EL (cell line): ENCODE data around the gene ERC2.
A peak's percentile ranks its signal among the peaks of the same experiment; 100 is the strongest.

ENCODE experiments used
- DNase-seq: peaks from one replicate; pipeline ENCODE4 v3.0.0-alpha.2; 2016

Gene ERC2

DNA sequence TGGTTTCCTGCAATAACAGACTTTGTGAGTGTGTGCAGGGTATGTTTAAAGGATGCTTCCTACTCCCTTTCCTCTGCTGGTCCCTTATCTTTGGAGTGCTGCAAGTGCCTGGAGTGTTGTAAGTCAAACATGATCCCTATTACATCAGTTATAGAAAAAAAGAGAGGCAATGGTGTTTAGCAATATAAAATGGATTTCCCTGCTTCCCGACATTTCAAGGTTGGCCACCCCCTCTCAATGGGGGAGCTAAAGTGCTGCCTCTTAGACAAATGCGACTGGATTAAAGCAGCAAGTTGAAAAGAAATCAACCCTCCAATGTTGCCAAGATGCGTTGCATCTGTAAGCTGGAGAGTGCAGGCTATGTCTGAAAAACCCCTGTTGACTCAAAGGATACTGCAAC, 778.1 kb downstream of the ERC2 start:
- DNase-seq = no peak

DNA sequence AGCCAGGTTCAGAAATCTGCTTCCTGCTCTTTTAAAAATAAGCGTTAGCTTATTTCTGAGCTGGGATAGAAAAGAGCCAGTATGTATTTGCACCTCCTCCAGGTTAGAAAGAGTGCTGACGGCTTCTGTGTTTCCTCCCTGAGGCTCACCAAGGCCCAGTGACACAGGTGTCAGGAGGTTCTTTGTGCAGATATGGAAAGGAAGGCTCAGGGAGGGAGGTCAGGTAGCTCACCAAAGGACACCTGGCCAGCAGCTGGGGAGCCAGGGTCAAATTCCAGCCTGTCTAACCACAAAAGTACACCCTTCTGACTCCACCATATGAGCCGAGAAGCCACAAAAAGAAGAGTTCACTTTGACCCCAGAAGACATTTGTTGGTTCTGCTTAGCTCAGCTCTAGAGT, 780.1 kb downstream of the ERC2 start:
- no peak for DNase-seq

DNA sequence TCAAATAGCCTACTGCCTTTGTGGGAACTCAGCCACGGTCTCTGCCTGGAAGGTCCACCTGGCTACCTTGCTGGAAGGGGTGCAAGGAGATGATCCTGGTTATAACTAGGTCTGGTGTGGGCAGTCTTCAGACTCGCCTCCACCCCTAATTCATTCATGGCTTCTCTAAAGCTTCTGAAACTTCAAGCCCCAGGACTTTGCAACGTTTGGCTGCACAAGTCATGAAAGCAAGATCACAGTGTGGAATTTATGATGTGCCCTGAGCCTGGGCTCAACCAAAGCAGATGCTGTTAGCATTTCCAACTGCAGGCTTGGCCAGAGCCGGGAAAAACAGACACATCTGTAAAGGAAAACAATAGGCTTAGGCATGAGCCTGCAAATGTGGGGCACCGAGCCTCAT, 780.7 kb downstream of the ERC2 start:
- no peak for DNase-seq

DNA sequence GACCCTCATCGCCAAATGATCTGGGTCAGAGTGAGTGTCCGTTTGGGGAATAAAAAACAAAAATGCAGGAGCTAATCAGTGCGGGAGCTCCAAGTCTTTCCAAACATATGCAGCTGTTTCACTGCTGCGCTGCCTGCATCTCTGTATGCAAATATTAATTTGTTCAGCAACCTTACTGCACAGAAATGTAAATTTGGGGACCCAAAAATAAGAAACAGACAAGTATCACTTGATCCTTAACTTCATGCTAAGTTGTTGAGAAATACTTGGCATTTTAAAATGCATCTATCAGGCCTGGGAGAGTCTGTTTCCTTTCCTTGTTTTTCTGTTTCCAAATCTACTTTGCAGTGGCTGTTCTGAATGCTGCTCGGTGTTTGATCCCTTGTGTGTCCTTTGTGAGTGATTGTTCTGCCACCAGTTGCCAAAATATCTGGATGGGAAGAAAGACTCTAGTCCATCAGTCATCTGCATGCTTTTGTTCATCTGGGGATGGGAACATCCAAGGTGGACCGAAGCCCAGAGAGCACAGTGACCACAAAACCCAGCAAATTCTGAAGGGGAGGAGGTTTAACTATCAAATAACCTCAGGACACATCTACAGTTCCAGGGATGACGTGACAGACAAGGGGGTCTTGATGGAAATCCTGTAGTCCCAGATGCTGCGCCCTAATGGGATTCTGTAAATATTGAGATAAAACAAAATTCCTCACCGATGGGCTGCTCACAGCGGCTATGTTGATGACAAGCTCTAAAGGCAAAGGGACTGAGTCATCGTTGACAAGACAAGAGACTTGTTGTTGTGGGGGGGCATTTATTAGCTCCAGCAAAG, 781.6 kb downstream of the ERC2 start:
- DNase-seq = peak; percentile 60

DNA sequence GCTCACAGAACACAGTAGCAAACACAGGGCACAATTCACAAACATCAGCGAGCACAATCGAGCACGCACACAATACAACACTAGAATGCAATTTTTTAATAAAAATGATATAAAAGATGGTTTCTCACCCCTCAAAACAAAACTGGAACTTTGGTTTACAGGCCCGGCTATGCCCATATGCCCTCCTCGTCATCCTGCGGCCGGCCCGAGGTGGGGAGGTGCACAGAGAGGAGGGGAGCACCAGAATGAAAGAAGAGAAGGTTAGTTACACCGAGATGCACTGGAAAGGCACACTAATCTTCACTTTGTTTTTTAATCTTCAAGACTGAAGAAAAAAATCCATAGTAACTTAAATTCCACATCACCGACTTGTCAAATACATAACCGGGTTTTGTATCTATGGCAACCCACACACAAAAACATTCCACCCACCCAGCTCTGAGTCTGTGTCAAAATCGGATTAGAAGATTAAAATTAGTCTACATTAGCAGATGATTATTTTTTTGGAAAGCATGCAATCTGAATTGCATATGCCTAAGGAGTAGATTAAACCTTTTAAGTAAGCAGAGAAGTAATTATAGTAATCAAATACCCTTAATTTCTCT, 784.5 kb downstream of the ERC2 start:
- no peak for DNase-seq

DNA sequence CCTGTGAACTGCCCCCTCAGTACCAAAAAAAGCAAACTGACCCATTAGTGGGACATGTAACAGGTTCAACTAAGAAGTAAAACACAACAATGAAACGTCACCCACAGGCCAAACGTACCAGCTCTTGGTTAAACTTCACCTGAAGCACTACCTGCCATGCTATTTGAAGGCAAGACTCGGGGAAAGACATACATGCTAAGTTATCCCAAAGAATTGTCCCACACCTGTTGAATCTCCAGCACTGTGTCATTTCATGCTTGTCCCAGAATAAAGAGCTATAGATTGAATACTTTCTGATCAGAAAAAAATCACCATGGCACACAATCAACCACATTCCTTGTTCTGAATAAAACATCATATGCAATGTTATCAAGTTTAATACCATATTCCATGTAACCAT, 785.8 kb downstream of the ERC2 start:
- DNase-seq = no peak

DNA sequence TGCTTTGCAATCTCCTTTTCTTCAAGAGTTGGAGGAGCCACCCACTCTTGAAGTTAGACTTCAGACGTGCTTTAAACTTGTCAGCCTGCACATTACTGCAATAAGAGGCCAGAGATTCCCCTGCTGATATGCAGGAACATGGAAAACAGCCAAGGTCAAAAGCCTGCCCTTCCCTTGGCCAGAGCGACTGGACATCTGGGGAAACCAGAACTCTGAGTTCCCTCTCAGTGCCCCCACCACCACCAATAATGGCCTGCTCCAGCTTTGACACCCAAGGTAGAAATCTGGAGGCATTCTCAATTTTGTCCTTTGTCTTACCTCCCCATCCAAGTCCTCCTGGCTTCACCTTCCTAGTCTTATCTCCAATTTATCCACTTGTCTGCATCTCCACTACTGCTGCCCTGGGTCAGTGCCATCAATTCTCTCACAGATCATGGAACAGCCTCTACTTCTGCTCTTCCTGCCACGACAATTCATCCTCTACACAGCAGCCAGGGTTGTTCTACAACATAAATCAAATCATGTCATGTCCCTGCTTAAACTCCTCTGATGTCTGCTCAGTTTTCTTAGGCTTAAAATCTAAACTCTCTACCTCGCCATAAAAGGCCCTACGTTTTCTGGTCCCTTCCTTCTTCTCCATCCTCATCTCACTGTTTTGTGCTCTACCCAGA, 789.6 kb downstream of the ERC2 start:
- DNase-seq = no peak

DNA sequence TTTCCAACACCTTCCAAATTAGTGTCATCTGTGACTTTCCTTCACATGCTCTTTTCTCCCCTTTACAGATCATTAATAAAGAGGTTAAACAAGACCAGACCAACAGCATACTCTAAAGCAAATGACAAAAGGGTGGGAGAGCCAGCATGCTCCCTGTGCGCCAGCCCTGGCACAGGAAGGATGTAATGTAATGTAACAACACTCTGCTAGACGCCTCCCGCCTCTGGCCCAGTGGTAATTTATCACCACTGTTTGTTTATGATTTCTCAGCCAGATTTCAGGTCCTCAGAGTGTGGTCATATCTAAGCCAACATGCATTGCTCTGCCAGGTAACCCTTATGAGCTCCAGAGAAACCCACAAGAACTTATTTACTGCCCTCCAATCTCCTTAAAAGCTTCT, 791.6 kb downstream of the ERC2 start:
- DNase-seq = no peak

DNA sequence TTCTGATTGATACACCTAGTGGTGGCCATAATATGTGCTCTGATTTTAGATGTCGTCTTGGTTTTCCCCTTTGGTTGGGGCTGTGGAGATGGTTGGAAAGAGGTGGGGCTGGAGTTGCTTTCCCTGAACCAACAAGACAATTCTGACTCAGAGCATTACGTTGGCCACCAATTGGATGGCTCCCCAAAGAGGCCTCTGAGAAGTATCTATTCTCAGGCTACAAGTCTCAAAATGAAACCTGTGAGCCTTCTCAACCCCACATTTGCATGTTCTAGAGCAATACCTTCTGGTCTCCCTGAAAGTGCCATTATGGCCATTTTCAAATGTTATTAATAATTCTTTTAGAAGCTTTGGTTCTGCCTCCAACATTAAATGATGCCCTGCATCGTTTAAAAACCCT, 792.8 kb downstream of the ERC2 start:
- no peak for DNase-seq

DNA sequence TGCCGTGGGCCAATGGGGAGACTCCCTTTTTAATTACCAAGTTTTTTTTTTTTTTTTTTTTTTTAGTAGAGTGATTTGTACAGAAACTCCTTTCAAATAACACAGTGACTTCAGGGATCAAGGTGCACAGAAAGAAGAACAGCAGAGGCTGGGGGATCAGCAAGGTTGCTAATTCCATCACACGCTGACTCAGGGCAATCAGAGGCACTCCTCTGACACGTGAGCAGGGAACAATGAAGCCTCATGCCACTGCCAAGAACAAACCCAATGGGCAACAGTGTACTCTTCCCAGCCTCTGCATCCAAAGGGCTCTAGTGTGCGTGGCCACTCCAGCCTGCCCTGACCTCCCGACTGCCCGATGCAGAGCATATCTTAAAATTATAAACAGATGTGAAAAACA, 794.5 kb downstream of the ERC2 start:
- no peak for DNase-seq

DNA sequence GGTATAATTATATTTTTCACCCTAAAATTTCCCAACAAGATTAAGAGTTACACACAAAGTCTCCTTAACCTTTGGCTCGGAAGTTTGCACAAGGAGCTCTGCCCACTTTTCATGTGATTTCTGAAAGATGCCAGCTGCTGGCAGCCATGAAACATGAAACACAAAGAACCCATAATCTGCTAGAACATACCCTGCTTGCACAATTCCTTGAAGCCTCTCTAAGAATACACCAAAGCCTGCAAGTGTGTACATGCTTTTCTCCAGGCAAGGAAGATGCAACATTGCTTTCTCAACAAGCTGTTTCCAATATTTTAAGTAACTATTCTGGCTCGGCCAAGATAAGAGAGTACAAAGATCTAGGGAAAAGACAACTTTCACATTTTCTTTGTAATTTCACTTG, 799.1 kb downstream of the ERC2 start:
- no peak for DNase-seq

DNA sequence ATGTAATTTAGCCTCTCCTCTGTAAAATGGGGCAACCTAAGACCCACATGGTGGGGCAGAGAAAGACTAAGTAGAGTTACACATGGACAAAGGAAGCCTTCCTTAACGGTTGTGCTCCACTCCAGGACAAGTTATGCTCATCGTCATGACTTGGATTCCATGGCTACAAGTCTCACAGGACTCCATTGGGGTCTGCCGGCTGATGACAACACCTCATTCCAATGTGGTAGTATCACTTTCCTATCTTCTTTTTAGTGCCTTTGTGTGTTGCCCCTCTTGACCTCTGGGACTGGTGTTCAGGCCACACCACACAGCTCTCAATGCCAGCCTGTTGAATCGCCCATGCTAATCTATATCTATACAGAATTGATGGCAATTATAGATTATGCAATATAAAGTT, 799.9 kb downstream of the ERC2 start:
- peak; percentile 91 for DNase-seq

DNA sequence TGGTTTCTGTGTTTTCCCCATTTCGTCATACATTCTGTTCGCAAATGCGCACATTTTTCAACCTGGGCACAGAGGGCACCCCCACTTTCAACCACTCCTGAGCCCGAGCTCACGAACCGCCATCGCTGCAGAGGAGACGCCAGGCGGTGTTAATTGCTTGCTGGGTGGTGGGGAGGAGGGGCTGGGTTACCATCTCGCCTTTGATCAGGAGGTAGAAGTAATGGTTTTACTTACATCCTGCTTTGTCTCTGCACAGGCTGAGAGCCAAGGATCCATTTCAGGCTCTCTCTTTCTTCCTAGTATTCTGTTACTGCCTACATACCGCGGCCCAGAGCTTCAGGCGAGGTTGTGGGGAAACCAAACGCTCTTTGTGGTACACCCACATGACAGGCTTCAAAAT, 803.9 kb downstream of the ERC2 start:
- DNase-seq = no peak

DNA sequence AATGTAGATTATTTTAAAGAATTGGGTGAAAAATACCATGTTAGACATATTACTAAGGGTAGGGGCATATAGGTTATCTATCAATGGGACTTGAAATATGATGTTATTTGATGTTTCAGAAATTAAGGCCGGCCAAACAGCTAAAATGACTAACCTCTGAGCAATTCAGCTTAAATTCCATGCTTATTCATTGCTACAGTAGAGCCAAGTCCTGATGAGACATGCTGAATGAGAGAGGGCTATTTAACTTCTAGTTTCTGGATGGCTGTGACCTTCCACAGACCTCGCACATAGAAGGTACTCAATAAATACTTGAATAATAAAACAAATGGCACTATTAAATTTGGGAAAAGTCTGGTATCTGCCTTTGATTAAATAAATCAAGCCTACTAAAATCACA, 805.6 kb downstream of the ERC2 start:
- peak; percentile 76 for DNase-seq

DNA sequence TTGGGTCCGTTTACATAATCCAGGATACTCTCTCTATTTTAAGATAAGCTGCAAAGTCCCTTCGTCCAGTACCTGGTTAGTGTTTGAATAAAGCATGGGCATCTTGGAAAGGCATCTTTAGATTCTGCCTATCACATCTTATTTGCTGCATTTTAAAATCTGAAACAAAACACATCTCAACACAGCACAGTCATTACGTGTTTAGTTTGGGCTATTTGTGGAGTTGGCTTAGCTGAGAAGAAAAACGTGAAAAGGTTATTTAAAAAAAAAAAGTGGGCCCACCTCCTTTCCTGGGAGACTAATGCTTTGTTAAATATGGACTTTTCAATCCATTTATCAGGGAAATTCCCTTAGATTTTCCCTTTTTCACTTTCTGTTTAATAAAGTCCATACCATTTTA, 806.7 kb downstream of the ERC2 start:
- DNase-seq = no peak

DNA sequence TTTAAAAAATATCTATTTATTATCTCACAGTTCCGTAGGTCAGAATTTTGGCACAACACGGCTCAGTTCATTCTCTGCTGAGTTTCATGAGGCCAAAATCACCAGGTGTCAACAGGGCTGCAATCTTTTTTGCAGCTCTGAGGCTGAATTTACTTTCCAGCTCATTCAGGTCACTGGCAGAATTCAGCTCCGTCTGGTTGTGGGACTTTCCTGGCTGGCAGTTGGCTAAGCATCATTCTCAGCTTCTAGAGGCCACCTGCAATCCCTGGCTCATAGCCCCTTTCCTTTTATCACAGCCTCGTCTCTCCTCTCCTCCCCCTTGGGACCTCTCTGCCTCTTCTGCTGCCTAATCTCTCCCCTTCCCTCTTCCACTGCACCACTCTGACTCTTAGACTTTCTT, 807.1 kb downstream of the ERC2 start:
- DNase-seq = no peak

DNA sequence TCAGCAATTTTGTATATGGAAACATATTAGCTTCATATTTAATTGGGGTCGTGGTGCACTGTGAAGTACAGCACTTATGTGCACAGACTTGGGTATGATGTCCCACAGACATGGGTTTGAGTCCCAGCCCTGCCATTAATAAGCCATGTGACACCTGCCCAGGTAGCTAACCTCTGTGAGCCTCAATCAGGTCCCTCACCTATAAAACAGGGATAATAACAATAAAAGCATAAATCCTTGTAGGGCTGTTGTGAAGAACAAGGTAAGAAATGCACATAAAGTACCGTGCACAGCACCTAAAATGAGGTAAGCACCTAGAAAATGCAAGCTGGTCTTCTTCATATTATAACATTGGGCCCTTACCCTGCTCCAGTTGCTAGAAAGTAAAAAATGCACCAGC, 807.6 kb downstream of the ERC2 start:
- DNase-seq = no peak

DNA sequence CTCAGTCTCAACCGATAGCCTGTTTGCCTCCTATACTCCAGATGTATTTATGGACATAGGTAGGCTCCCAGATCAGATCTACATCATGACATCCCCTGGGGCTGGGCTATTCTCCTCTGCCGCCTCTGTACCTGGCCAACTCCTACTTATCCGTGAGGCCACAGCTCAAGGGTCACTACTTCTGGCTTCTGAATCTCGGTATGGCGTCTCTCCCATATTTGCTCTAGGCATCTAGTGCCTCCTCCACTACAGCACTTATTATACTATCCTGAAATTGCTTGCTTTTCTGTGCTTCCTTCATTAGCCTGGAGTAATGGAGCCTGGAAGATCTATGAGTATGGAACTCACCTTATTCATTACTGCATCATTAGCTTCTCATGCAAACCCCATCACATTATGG, 808.6 kb downstream of the ERC2 start:
- DNase-seq = no peak

DNA sequence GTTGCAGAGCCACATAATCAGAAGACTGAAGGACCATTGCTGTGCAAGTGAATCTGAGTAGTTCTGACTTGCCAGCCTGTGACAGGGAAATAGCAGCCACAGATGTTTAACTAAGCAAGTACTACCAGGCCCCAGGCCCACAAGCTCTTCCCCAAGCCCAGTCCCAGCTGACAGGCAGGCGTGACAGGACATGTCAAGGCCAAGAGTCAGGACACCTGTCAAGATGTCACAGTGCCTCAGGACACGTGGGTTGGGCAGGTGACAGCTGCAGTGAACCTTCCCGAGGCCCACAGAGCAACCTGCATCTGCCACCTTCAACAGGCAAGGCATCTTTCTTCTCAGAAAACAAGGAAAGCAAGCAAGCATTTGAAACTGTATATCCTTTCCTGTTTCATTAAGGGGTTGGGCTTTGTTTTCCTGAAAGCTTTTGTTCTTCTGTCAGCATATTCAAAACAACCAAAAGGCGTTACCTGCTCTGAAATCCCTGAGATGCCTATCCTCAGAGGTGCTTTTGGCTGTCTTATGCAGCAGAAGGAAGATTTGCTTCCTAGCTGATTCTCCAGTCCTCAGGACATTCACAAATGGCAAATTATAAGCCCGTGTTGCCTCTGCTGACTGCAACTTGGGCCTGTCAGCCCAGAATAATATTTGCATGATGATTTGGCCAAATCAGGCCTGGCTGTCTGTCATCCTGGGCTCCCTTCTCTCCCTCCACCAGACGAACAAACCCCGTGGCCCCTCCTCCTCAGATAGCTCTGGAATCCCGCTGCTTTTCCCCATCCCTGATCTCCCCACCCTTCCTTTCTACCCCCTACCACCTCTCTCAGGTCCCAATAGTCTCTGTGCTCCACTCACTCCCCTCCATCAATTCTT, 809.3 kb downstream of the ERC2 start:
- no peak for DNase-seq

DNA sequence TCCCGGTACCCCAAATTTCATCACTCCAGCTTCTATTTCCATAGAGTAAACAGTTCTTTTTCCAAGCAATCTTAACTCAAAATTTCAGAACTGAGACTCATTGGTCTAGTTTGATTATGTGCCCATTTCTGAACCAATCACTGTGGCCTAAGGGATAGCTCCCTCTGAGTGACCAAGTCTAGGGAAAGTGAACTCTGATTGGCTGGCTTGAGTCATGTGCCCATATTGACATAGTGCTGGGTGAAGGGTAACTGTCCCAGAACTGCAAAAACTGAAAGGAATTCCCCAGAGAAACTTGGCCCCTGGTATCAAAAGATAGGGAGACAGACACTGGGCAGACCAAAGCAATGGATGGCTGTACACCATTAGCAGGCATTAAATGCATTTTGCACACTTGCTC, 810.0 kb downstream of the ERC2 start:
- no peak for DNase-seq

DNA sequence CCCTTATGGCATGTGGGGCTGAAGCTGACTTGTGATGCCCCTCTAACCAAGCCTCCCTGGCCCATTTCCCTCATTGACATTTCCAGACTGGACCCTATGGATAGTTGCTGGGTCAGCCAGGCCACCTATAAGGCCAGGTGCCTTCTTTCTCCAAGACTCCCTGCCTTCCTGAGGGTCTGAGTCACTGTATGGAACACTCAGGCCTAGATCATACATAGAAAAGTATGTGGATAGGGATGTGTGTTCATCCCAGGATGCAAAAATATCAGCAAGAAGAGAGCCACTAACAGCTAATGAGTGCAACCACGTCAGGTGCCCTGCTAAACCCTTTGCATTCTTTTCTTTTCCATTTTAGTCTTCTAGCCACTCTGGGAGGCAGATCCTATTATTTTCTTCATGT, 812.7 kb downstream of the ERC2 start:
- DNase-seq = peak; percentile 14

DNA sequence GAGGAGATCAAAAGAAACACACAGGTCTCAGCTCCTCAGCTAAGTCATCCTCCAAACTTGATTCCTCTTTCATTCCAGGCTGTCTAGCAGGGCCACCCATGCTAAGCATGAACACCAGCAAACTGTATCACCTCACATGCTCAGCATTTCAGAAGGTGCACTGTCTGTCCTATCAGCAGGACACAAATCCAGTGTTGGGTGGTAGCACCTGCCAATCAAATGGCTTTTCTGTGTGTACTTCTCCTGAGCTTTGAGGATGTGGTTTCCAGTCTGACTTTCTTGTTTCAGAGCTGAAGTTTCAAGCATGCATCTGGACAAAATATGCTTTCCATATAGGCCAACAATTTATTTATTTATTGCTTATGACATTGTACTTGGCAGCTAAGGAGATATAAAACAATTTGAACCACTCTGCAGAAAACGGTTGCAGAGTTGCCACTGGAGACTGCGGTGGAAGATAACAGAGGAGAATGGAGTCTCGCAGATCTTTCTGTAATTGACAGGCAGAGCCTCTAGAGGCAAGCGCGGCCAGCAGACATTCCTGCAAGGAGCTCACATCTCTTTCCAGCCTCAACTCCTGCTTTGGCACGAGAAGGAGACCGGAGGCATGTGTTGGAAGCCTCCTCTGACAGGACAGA, 814.0 kb downstream of the ERC2 start:
- no peak for DNase-seq

DNA sequence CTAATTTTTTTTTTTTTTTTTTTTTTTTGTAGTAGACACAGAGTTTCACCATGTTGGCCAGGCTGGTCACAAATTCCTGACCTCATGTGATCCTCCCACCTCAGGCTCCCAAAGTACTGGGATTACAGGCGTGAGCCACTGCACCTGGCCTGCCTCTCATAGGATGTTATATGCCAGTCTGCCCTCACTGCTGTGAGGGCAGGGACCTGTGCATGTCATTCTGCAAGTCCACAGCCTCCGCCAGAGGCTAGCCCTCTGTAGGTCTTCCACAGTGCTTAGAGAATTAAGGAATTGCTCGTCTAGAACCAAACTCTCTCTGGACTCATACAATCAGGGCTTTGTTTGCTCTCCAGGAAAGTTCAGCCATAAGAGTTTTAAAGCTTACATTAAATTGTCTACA, 817.3 kb downstream of the ERC2 start:
- DNase-seq = no peak
